GM19240 (cell line): ENCODE results near the gene LEFTY1.
"Not testable (repeated sequence)": the region's sequence is repeated elsewhere in the genome, so short reads cannot be mapped to it uniquely, and the experiment has no call there.

ENCODE experiments used
- DNase-seq: peaks from one replicate; pipeline ENCODE4 v3.0.0; 2011; ENCODE audit warnings: low spot score; ENCODE audit not compliant: insufficient read length

LEFTY1 gene

GRCh38 chr1:225888898-225889601 lies at the start of gene LEFTY1:
TSS of gene LEFTY1 (minus strand) at chr1:225889146. CDS start at chr1:225889066, 80 bp downstream.
- DNase-seq, result no peak

GRCh38 chr1:225937048-225937968 lies 48.4 kb upstream of the LEFTY1 start:
- DNase-seq, result no peak

- DNase-seq, result no peak
These were observed 47.6 kb upstream of the LEFTY1 start for GRCh38 chr1:225936523-225936922.

GRCh38 chr1:225936086-225936485 lies 47.1 kb upstream of the LEFTY1 start:
- not testable (repeated sequence) for DNase-seq

DNA sequence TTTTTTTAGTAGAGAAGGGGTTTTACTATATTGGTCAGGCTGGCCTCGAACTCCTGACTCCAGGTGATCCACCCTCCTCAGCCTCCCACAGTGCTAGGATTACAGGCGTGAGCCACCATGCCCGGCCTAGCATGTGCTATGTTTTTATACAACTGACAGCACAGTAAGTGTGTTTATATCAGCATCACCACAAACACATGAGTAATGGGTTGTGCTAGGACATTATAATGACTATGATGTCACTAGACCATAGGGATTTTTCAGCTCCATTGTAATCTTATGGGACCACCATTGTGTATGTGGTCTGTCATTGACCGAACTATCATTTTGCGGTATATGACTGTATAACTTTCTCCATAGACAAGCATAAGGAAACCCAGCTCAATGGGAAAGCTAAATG lies 45.8 kb upstream of the LEFTY1 start:
- DNase-seq, result no peak

GRCh38 chr1:225933072-225933471 lies 44.1 kb upstream of the LEFTY1 start:
- no peak for DNase-seq

GRCh38 chr1:225931270-225932136 lies 42.6 kb upstream of the LEFTY1 start:
- no peak for DNase-seq

- DNase-seq, result no peak
These were observed 41.6 kb upstream of the LEFTY1 start for GRCh38 chr1:225930566-225930965.

DNA sequence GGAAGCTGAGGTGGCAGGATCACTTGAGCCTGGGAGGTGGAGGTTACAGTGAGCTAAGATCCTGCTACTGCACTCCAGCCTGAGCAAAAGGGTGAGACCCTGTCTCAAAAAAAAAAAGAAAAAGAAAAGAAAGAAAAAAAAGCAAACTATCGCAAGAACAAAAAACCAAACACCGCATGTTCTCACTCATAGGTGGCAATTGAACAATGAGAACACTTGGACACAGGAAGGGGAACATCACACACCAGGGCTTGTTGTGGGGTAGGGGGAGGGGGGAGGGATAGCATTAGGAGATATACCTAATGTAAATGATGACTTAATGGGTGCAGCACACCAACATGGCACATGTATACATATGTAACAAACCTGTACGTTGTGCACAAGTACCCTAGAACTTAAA lies 40.5 kb upstream of the LEFTY1 start:
- not testable (repeated sequence) for DNase-seq

DNA sequence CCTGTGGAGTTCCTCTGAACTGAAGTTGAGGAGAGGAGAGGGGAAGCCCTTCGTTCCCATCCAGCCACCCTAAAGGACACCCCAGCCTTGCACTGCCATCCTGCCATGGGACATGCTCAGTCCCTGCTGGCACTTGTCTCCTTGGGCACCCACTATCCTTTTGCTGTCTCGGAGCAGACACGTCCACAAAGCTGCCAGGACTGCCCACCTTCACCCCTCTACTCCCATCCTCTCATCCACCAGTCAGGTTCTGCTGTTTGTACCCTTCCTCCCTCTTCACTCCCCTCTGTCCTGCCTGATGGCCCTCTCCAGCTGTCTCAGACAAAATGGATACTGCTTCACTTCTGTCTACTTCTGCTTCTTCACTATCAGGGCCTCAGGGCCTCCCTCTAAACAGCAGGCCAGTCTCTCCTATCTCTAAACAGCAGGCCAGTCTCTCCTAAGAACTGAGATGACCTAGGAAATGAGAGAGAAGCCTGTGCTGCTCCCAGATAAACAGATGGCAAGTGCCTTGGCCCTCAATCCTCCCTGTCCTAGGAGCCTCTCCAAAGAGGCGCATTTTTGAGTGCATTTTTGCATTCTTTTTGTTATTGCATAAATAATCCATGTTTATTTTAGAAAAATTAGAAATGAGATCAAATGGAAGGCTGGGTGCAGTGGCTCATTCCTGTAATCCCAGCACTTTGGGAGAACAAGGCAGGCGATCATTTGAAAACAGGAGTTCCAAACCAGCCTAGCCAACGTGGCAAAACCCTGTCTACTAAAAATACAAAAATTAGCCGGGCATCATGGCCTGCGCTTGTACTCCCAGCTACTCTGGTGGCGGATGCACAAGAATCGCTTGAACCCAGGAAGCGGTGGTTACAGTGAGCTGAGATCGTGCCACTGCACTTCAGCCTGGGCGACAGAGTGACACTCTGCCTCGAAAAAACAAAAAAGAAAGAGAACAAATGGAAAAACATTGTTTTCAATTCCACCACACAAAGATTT lies 39.5 kb upstream of the LEFTY1 start:
- no peak for DNase-seq

GRCh38 chr1:225926551-225927113 lies 37.7 kb upstream of the LEFTY1 start:
- no peak for DNase-seq

GRCh38 chr1:225923692-225924555 lies 35.0 kb upstream of the LEFTY1 start, which contains the start of gene PYCR2:
TSS of gene PYCR2 (minus strand) at chr1:225924250. CDS start at chr1:225924110, 140 bp downstream.
- DNase-seq, result peak; percentile 99

DNA sequence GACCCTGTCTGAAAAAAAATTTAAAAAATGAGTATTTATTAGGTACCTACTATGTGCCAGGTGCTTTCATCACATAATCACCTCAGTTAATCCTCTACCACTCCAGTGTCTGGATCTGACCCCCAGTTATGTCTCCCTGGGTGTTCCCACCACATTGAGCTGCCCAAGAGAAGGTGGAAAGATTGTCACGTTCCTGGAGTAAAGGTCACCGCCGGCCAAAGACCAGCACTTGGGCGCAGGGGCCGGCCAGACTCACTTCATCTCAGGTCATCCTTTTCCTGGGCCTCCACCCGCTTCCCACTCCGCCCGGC lies 34.4 kb upstream of the LEFTY1 start:
- no peak for DNase-seq

DNA sequence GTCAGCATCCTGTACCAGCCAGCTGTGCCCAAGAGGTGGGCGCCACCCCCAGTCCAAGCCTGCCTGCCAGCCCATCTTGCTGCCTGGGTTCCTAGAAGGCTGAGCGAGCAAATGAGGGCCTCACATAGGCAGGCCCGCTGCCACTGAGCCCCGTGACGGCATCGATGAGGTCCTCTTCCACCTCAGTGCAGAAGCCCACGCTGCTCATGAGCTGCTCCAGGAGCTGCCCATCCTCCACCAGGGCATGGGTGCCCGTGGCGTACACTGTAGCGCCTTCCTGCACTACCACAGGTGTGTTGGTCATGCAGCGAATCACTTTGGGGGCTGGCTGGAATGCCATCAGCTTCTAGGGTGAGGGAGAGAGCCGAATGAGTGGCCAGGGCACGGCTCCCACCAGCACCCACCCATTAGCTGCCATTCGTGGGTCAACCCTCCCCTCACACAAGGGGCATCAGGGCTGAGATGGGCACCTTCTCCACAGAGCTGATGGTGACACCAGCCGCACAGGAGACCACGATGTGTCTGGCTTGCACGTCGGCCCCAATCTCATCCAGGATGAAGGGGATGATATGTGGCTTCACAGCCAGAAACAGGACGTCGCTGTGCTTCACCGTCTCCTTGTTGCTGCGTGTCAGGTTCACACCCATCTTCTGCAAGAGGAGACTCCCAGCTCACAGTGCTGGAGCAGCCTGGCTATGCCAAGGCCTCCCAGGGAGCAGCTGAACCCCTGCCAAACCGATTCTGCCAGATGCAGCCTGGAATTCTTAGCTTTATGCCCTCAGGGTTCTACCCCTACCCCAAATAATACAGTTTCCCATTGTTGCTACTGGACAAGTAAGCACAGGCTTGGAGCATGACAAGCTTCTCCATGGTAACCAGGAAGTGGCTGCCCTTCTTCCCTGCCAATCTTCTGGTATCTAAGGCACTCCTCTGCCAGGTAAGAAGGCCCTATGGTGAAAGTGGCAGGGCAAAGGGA lies 33.1 kb upstream of the LEFTY1 start:
- no peak for DNase-seq

GRCh38 chr1:225919906-225920305 lies 31.0 kb upstream of the LEFTY1 start:
- DNase-seq, result no peak

GRCh38 chr1:225918280-225918679 lies 29.3 kb upstream of the LEFTY1 start:
- DNase-seq, result no peak

- DNase-seq, result no peak
These were observed 28.6 kb upstream of the LEFTY1 start for GRCh38 chr1:225917536-225917935.

- DNase-seq, result no peak
These were observed 28.2 kb upstream of the LEFTY1 start for GRCh38 chr1:225917101-225917500.
